ENCODE data around the gene MYH6. TPM values are rescaled to one million over a fixed set of nuclear protein-coding genes. Genes with fewer than 3 reads are reported as not detected.
A peak's percentile ranks its signal among the peaks of the same experiment; 100 is the strongest.

The MYH6 gene
- total and polyA plus RNA-seq, 4 donors, result 0.05 to 0.17 (median 0.06) TPM; not detected in 1

DNA sequence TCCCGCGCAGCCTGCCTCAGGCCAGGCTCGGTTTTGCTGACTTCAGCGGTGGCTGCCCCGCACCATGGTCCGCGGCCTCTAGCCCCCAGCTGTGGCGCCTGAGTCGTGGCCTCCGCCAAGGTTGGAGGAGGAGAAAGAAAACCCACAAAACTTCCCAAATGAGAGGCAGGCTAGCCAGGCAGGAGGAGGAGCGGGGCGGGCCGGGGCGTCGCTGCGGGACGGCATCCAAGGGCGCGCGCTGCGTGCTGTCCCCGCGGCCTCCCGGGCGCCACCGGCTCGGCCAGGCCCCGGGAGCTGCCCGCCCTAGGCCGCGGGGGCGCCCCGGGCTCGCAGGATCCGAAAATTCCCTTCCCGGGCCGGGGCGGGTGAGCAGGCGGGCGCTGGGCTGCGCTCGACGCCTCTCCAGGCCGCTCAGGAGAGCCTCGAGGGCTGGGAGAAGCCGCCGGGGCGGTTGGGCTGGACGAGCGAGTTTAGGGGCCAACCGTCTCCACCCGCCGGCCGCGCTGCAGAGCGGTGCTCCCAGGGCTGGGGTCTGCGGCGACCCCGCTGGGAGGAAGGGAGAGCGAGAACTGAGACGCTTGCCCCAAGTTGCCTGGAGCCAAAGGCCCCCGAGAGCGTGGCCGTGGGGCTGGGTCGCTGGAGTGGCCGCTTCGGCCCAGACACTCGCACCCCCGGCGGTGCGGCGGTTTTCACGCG is 42.9 kb downstream of the MYH6 start, which contains the start of gene EFS (continued):
- TF ChIP-seq, protein P1, sequence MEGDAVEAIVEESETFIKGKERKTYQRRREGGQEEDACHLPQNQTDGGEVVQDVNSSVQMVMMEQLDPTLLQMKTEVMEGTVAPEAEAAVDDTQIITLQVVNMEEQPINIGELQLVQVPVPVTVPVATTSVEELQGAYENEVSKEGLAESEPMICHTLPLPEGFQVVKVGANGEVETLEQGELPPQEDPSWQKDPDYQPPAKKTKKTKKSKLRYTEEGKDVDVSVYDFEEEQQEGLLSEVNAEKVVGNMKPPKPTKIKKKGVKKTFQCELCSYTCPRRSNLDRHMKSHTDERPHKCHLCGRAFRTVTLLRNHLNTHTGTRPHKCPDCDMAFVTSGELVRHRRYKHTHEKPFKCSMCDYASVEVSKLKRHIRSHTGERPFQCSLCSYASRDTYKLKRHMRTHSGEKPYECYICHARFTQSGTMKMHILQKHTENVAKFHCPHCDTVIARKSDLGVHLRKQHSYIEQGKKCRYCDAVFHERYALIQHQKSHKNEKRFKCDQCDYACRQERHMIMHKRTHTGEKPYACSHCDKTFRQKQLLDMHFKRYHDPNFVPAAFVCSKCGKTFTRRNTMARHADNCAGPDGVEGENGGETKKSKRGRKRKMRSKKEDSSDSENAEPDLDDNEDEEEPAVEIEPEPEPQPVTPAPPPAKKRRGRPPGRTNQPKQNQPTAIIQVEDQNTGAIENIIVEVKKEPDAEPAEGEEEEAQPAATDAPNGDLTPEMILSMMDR (IDR thresholded peaks at IDR 0.05; ENCODE audit: low read depth, low read length, missing input control), result no peak
- no peak for TF ChIP-seq FOXA1 (IDR thresholded peaks at IDR 0.05)

DNA sequence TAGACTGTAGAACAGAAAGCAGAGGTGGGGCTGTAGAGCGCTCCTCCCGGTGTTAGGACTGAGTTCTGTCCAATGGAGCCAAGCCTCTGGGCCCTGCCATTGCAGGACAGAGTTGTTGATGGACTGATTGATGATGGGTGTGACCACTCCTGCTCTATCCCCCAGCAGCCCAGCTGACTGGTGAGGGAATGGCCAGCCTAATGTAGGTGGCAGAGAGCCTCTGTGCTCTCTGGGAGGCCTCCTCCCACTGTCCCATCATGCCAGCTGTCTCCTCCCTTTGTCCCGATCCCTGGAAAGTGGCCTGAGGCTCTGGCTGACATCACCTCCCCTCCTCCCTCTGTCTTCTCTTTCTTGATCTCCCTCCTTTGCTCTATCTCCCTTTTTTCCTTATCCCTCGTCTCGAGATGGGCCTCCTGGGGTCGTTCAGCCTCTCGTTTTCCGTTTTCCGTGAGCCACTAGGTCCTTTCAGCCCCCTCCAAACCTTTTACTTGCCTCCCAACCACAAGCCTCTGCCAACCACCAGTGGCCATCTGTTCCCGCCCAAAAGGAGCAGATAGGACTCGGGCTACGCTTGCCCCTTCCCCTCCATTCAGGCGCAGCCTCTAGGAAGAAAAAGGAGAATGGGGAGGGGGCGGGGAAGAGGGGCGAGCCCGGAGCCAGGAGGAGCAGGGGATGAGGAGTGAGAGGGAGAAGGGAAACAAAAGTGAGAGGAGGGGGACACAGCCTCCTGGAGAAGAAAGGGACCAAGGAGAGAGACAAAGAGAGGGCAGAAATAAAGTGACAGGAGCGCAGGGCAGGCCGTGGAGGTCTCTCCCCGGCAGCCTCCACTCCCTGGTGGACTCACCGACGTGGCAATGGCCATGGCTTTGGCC is 43.7 kb downstream of the MYH6 start:
- Histone ChIP-seq H3K4me3 (ENCODE audit: low read depth in 1 of 3, low read length in 3 of 3) (peak overlapping the region in 1 of 3 donors; percentile 37), H3K27me3 (ENCODE audit: control insufficient read depth in 4 of 4, insufficient read depth in 4 of 4, low read length in 3 of 4) (peaks cover 0 to 8% (median 6%) of the 10 kb centered on the region in 4 donors), H3K9me3 (ENCODE audit: control insufficient read depth in 4 of 4, low read length in 3 of 4) (no peaks in the 10 kb centered on the region), H3K27ac (ENCODE audit: low read depth in 1 of 2, low read length in 2 of 2) (peak overlapping the region; percentile 54 to 62), H3K9ac (ENCODE audit: low read depth in 1 of 2, low read length in 2 of 2) (no peak overlapping the region), H3K36me3 (ENCODE audit: control insufficient read depth in 4 of 4, insufficient read depth in 3 of 4, low read depth in 1 of 4, low read length in 3 of 4) (no peaks in the 10 kb centered on the region), H3K4me1 (ENCODE audit: control insufficient read depth in 4 of 4, insufficient read depth in 4 of 4, low read length in 3 of 4) (peaks cover 2 to 12% (median 9%) of the 10 kb centered on the region in 4 donors)
- no peak for TF ChIP-seq EGR1 (IDR thresholded peaks at IDR 0.05; ENCODE audit: low read depth in 2 of 2)
- TF ChIP-seq FOXA1 (IDR thresholded peaks at IDR 0.05), result no peak
- TF ChIP-seq FOXA2 (IDR thresholded peaks at IDR 0.05), result no peak
- TF ChIP-seq NR2F2 (IDR thresholded peaks at IDR 0.05), result no peak
- TF ChIP-seq SP1 (IDR thresholded peaks at IDR 0.05), result no peak
- DNase-seq (ENCODE audit: low spot score), result no peak
- WGBS, result 21% methylated on average over 21 of the region's 21 CpGs

DNA sequence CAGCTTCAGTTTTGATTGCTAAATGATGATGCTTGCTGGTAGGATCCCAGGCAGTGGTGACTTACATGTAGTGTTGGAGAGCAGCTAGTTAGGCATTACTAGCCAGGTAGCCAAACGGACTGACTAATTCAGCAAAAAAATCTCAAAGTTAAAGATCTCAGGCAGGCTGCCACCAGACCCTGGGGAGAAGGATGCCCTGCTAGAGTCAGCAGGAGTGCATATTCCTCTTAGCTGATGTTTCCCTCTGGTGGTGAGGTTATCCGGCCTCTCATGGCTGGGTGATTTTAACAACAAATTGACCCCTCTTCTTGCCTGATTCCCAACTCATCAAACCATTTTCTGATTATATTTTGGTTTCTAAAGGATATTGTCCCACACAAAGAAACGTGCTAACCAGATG is 45.9 kb downstream of the MYH6 start:
- peaks cover 0 to 8% (median 6%) of the 10 kb centered on the region in 4 donors for H3K27me3 ChIP-seq (ENCODE audit: control insufficient read depth in 4 of 4, insufficient read depth in 4 of 4, low read length in 3 of 4)
- H3K27ac ChIP-seq (ENCODE audit: low read depth in 1 of 2, low read length in 2 of 2), result no peak overlapping the region
- H3K9me3 ChIP-seq (ENCODE audit: control insufficient read depth in 4 of 4, low read length in 3 of 4), result no peaks in the 10 kb centered on the region
- TF ChIP-seq FOXA1 (IDR thresholded peaks at IDR 0.05) (no peak), RAD21 (IDR thresholded peaks at IDR 0.05) (no peak), FOXA2 (IDR thresholded peaks at IDR 0.05) (no peak), HNF4G (IDR thresholded peaks at IDR 0.05) (no peak), SP1 (IDR thresholded peaks at IDR 0.05) (no peak), EGR1 (IDR thresholded peaks at IDR 0.05; ENCODE audit: low read depth in 2 of 2) (no peak)
- TF ChIP-seq, protein P2, sequence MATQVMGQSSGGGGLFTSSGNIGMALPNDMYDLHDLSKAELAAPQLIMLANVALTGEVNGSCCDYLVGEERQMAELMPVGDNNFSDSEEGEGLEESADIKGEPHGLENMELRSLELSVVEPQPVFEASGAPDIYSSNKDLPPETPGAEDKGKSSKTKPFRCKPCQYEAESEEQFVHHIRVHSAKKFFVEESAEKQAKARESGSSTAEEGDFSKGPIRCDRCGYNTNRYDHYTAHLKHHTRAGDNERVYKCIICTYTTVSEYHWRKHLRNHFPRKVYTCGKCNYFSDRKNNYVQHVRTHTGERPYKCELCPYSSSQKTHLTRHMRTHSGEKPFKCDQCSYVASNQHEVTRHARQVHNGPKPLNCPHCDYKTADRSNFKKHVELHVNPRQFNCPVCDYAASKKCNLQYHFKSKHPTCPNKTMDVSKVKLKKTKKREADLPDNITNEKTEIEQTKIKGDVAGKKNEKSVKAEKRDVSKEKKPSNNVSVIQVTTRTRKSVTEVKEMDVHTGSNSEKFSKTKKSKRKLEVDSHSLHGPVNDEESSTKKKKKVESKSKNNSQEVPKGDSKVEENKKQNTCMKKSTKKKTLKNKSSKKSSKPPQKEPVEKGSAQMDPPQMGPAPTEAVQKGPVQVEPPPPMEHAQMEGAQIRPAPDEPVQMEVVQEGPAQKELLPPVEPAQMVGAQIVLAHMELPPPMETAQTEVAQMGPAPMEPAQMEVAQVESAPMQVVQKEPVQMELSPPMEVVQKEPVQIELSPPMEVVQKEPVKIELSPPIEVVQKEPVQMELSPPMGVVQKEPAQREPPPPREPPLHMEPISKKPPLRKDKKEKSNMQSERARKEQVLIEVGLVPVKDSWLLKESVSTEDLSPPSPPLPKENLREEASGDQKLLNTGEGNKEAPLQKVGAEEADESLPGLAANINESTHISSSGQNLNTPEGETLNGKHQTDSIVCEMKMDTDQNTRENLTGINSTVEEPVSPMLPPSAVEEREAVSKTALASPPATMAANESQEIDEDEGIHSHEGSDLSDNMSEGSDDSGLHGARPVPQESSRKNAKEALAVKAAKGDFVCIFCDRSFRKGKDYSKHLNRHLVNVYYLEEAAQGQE (IDR thresholded peaks at IDR 0.05), result no peak
- TF ChIP-seq, protein P3, sequence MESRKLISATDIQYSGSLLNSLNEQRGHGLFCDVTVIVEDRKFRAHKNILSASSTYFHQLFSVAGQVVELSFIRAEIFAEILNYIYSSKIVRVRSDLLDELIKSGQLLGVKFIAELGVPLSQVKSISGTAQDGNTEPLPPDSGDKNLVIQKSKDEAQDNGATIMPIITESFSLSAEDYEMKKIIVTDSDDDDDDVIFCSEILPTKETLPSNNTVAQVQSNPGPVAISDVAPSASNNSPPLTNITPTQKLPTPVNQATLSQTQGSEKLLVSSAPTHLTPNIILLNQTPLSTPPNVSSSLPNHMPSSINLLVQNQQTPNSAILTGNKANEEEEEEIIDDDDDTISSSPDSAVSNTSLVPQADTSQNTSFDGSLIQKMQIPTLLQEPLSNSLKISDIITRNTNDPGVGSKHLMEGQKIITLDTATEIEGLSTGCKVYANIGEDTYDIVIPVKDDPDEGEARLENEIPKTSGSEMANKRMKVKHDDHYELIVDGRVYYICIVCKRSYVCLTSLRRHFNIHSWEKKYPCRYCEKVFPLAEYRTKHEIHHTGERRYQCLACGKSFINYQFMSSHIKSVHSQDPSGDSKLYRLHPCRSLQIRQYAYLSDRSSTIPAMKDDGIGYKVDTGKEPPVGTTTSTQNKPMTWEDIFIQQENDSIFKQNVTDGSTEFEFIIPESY (IDR thresholded peaks at IDR 0.05), result no peak
- H3K4me1 ChIP-seq (ENCODE audit: control insufficient read depth in 4 of 4, insufficient read depth in 4 of 4, low read length in 3 of 4), result peaks cover 2 to 12% (median 9%) of the 10 kb centered on the region in 4 donors
- DNase-seq (ENCODE audit: low spot score), result no peak
- no peak overlapping the region for H3K9ac ChIP-seq (ENCODE audit: low read depth in 1 of 2, low read length in 2 of 2)
- no peaks in the 10 kb centered on the region for H3K36me3 ChIP-seq (ENCODE audit: control insufficient read depth in 4 of 4, insufficient read depth in 3 of 4, low read depth in 1 of 4, low read length in 3 of 4)
- H3K4me3 ChIP-seq (ENCODE audit: low read depth in 1 of 3, low read length in 3 of 3), result no peak overlapping the region
- WGBS, result 48% methylated on average over 3 of the region's 3 CpGs

All from liver (tissue), 9 donors.